ENCODE measurements around the gene CDC42EP4. TPM values are rescaled to one million over a fixed set of nuclear protein-coding genes. Genes with fewer than 3 reads are reported as not detected.

Gene CDC42EP4
- total and polyA plus RNA-seq, 2 experiments from 2014 or later, result 62.4 to 82.7 TPM

- Histone ChIP-seq H2AFZ (no peak overlapping the region), H3K4me3 (no peak overlapping the region), H3K27me3 (no peaks in the 10 kb centered on the region), H3K27ac (no peak overlapping the region), H3K9me3 (ENCODE audit: low read depth) (no peaks in the 10 kb centered on the region), H3K79me2 (no peaks in the 10 kb centered on the region), H4K20me1 (ENCODE audit: insufficient read depth, poor library complexity, severe bottlenecking) (no peaks in the 10 kb centered on the region), H3K36me3 (replicated peaks; ENCODE audit: insufficient read depth, low read depth) (no peaks in the 10 kb centered on the region), H3K4me1 (ENCODE audit: insufficient read depth) (peaks cover 22% of the 10 kb centered on the region), H3K4me2 (no peak overlapping the region), H3K9me2 (replicated peaks; ENCODE audit: insufficient read depth) (no peaks in the 10 kb centered on the region)
- WGBS (ENCODE audit: low lambda C conversion rate, missing lambda C conversion rate), result 90% methylated on average over 8 of the region's 8 CpGs
- DNase-seq (ENCODE audit: low spot score), result no peak
- no peak for TF ChIP-seq EZH2 (IDR thresholded peaks at IDR 0.05; ENCODE audit: borderline replicate concordance)
- TF ChIP-seq, protein P1, sequence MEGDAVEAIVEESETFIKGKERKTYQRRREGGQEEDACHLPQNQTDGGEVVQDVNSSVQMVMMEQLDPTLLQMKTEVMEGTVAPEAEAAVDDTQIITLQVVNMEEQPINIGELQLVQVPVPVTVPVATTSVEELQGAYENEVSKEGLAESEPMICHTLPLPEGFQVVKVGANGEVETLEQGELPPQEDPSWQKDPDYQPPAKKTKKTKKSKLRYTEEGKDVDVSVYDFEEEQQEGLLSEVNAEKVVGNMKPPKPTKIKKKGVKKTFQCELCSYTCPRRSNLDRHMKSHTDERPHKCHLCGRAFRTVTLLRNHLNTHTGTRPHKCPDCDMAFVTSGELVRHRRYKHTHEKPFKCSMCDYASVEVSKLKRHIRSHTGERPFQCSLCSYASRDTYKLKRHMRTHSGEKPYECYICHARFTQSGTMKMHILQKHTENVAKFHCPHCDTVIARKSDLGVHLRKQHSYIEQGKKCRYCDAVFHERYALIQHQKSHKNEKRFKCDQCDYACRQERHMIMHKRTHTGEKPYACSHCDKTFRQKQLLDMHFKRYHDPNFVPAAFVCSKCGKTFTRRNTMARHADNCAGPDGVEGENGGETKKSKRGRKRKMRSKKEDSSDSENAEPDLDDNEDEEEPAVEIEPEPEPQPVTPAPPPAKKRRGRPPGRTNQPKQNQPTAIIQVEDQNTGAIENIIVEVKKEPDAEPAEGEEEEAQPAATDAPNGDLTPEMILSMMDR (IDR thresholded peaks at IDR 0.05; ENCODE audit: poor library complexity), result no peak
- TF ChIP-seq EZH2phosphoT487 (IDR thresholded peaks at IDR 0.05; ENCODE audit: low read depth, severe bottlenecking, unreplicated experiment), result no peak
Measured at GRCh38 chr17:73356561-73357170, 44.9 kb upstream of the CDC42EP4 start.

DNA sequence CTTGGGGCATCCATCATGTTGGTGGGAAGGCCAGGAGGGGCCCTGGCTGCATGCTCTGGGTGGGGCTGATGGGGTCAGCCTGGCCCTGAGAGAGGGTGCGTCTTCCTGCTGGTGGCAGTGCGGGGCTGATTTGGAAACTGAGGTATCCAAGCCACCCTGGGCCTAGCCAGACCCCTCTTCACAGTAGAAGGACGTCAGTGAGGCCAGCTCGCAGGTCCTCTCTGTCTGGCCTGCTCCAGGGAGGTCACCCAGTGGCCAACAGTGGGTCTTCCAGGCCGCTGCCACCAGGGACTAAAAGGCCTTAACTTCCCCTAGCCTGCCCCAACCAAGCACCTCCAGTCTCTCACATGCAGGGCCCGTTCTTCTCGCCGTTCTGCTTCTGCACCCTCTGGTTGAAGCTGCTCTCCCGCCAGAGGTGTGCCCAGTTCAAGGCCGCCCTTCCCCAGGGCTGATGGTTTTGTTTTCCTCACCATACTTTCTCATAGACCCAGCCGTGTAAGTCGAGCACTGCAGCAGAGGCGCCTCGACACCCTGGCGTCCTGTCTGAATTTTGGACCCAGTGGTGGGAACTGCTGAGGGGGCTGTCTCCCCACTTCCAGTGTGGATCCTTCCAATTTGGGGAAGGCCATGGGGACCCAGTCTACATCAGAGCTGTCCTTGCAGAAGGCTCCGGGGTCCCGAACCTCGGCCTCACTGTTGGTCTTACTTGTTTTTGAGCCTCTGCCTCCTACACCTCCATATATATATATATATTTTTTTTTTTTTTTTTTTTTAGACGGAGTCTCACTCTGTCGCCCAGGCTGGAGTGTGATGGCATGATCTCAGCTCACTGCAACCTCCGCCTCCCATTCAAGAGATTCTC is 42.9 kb upstream of the CDC42EP4 start:
- Histone ChIP-seq H3K4me3 (no peak overlapping the region), H3K4me2 (no peak overlapping the region), H3K27ac (no peak overlapping the region), H3K9me2 (replicated peaks; ENCODE audit: insufficient read depth) (no peaks in the 10 kb centered on the region), H3K9me3 (ENCODE audit: low read depth) (no peaks in the 10 kb centered on the region), H2AFZ (no peak overlapping the region), H3K36me3 (replicated peaks; ENCODE audit: insufficient read depth, low read depth) (no peaks in the 10 kb centered on the region), H4K20me1 (ENCODE audit: insufficient read depth, poor library complexity, severe bottlenecking) (no peaks in the 10 kb centered on the region), H3K4me1 (ENCODE audit: insufficient read depth) (peaks cover 16% of the 10 kb centered on the region), H3K27me3 (no peaks in the 10 kb centered on the region), H3K79me2 (no peaks in the 10 kb centered on the region)
- no peak for DNase-seq (ENCODE audit: low spot score)
- WGBS (ENCODE audit: low lambda C conversion rate, missing lambda C conversion rate), result 95% methylated on average over 21 of the region's 21 CpGs
- TF ChIP-seq, protein P1 (IDR thresholded peaks at IDR 0.05; ENCODE audit: poor library complexity), result no peak
- no peak for TF ChIP-seq EZH2phosphoT487 (IDR thresholded peaks at IDR 0.05; ENCODE audit: low read depth, severe bottlenecking, unreplicated experiment)
- TF ChIP-seq EZH2 (IDR thresholded peaks at IDR 0.05; ENCODE audit: borderline replicate concordance), result no peak

DNA sequence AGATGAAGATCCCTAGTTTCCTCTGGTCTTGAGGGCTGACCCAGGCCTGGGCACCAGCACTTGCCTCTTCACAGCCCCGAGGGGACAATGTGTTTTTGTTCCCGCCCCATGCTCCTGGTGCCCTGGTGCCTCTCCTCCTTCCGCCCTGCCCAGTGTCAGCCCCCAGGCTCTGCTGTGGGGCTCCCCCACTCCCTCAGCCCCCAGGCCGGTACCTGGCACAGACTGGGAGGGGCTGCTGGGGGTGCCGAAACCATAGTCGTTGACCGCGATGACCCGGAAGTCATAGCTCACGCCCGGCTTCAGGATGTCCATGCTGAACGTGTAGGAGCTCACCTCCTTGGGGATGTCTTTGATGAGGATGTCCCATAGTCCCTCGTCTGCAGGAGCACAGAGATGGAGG is 40.5 kb upstream of the CDC42EP4 start:
- H3K36me3 ChIP-seq (replicated peaks; ENCODE audit: insufficient read depth, low read depth), result no peaks in the 10 kb centered on the region
- H3K9me2 ChIP-seq (replicated peaks; ENCODE audit: insufficient read depth), result no peaks in the 10 kb centered on the region
- 92% methylated on average over 10 of the region's 13 CpGs for WGBS (ENCODE audit: low lambda C conversion rate, missing lambda C conversion rate)
- H2AFZ ChIP-seq, result no peak overlapping the region
- peaks cover 37% of the 10 kb centered on the region for H3K4me1 ChIP-seq (ENCODE audit: insufficient read depth)
- H3K27me3 ChIP-seq, result no peaks in the 10 kb centered on the region
- no peaks in the 10 kb centered on the region for H3K79me2 ChIP-seq
- no peak overlapping the region for H3K4me2 ChIP-seq
- no peaks in the 10 kb centered on the region for H4K20me1 ChIP-seq (ENCODE audit: insufficient read depth, poor library complexity, severe bottlenecking)
- DNase-seq (ENCODE audit: low spot score), result no peak
- no peak overlapping the region for H3K27ac ChIP-seq
- no peak overlapping the region for H3K4me3 ChIP-seq
- no peak for TF ChIP-seq EZH2phosphoT487 (IDR thresholded peaks at IDR 0.05; ENCODE audit: low read depth, severe bottlenecking, unreplicated experiment)
- TF ChIP-seq, protein P1 (IDR thresholded peaks at IDR 0.05; ENCODE audit: poor library complexity), result no peak
- H3K9me3 ChIP-seq (ENCODE audit: low read depth), result no peaks in the 10 kb centered on the region
